Activated T-helper 1 cell treated with anti-CD3 and anti-CD28 coated beads, Interleukin-2, amount 50 U/mL, for 16 hours (primary cell): ENCODE results near the gene ARMC9.
"Not testable (repeated sequence)": the region's sequence is repeated elsewhere in the genome, so short reads cannot be mapped to it uniquely, and the experiment has no call there.

Experiments
- DNase-seq, 2 donors: peaks; one replicate each; pipeline ENCODE4 v3.0.0-alpha.2; 2020; ENCODE audit warnings: low read depth in 1 of 2, low spot score in 1 of 2

The ARMC9 gene

DNA sequence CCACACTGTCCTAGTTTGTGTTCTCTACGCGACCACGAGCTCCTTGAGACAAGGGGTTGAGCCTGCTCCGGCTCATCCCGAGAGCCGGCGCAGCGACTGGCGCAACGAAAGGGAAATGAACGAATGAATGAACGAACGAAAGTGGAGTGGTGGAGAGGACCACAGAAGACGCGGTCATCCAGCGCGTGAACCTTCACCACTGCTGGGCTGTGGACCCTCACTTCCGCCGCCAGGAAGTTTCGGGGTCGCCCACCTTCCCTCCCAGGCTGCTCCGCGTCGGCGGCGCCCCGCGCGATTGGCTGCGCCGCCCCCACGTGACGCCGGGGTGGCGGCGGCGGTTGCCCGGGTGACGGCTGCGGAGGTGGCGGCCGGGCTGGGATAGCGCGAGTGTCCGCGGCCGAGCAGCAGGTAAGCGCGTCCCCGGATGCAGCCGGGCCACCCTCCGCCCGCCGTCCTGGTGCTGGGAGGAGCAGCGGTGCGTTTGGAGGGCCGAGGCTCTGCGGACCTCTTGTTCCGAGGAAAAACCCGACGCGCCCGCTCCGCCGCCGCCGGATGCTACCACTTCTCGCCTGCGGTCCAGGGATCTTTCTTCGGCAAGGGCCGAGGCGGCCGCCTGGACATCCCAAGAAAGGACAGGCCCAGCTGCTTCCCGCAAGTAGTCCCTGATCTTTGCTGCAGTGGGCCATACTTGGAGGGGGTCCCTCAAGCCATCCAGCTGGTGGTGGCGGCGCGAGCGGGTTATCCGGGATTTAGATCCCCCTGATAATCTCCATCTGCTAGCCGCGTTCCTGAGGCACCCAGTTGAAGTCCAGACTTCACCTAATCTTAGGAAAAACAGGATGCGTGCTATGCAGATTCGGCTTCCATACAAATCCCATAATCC, at the start of gene ARMC9:
TSS of gene ARMC9 (plus strand) at position 341 of the 883 bp plus-strand sequence. CDS start 7,608 bp downstream, outside the sequence.
- peak; percentile 37 to 58 for DNase-seq

- DNase-seq, result no peak
Observed at GRCh38 chr2:231152800-231153557, 45.5 kb upstream of the ARMC9 start.

- DNase-seq, result no peak
Observed at GRCh38 chr2:231159306-231159705, 39.1 kb upstream of the ARMC9 start.

- no peak for DNase-seq
Observed at GRCh38 chr2:231160701-231161100, 37.7 kb upstream of the ARMC9 start.

GRCh38 chr2:231161252-231161839, 37.1 kb upstream of the ARMC9 start:
- no peak for DNase-seq

GRCh38 chr2:231161877-231162329, 36.5 kb upstream of the ARMC9 start:
- no peak for DNase-seq

DNA sequence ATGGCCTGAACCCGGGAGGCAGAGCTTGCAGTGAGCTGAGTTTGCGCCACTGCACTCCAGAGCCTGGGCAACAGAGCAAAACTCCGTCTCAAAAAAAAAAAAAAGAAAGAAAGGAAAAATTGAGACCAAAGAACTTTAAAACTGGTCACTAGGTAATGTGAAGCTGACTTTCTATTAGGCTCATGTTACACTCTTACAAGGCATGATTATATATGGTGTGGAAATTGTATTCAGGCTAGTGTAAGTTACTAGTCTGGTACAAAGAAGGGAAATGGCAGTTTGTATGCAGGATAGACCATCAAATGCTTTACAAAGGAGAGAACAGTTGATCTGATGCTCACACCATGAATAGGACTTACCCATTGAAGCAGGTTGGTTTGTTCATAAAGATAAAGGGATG, 35.4 kb upstream of the ARMC9 start:
- DNase-seq, result no peak

GRCh38 chr2:231163414-231164095, 34.9 kb upstream of the ARMC9 start:
- DNase-seq, result no peak

DNA sequence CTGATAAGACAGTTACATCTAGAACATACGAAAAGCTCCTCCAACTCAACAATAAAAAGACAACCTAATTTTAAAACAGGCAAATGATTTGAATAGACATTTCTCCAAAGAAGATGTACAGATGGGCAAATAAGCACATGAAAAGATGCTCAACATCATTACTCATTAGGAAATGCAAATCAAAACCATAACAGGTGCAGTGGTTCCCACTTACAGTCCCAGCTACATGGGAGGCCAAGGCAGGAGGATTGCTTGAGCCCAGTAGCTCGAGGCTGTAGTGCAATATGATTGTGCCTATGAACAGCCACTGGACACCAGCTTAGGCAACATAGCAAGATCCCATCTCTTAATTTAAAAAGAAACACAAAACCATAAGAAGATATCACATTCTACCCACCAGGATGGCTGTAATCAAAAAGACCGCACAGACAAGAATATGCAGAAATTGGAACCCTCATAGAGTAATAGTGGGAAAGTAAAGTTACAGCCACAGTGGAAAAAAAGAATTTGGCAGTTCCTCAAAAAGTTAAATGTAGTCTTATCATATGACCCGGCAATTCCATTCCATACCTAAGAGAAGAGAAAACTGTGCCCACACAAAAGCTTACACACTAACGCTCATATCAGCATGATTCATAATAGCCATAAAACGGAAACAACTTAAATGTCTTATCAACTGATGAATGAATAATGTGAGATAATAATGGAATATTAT, 30.5 kb upstream of the ARMC9 start:
- DNase-seq, result no peak

DNA sequence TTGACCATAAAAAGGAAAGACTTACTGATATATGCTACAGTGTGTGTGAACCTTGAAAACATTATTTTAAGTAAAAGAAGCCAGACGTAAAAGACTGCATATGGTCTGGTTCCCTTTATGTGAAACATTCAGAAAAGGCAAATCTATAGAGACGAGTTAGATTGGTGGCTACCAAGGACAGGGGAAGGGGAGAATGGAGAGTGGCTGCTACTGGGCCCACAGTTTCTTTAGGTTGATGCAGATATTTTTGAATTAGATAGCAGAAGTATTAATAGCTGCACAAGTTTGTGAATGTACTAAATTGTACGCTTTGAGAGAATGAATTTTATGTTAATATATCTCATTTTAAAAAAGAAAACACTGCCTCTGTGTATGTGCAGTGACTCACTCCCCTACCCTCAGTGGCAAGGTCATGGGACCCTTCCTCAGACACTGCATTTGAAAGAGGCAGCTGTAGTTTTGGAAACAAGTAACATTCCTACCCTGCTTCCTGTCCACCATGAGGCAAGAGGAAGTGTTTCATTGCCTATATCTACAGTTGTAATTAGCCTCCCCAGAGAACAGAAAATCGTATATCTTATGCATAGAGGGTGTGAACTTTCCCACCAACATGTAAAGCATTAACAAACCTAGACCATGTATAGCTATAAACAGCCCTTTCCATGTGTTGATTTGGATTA, 29.8 kb upstream of the ARMC9 start:
- DNase-seq, result no peak

GRCh38 chr2:231169488-231169887, 28.9 kb upstream of the ARMC9 start:
- DNase-seq, result no peak

GRCh38 chr2:231170055-231170454, 28.4 kb upstream of the ARMC9 start:
- no peak for DNase-seq

- no peak for DNase-seq
Observed at GRCh38 chr2:231172025-231172424, 26.4 kb upstream of the ARMC9 start.

- DNase-seq, result no peak
Observed at GRCh38 chr2:231174211-231174651, 24.2 kb upstream of the ARMC9 start.

DNA sequence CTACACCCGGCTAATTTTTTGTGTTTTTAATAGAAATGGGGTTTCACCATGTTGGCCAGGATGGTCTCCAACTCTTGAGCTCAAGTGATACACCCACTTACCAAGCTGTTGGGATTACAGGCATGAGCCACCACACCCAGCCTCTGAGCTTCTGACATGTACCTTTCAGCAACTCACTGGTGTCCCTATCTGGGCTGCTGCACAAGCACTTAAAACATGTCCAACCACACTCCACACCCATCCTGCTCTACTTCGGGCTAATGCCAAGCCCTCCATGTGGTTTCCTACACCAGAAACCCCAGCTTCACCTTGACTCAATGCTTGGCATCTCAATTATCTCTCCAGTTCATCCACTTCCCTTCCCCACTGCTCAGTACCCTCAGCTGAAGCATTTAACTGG, 22.4 kb upstream of the ARMC9 start:
- DNase-seq, result no peak

DNA sequence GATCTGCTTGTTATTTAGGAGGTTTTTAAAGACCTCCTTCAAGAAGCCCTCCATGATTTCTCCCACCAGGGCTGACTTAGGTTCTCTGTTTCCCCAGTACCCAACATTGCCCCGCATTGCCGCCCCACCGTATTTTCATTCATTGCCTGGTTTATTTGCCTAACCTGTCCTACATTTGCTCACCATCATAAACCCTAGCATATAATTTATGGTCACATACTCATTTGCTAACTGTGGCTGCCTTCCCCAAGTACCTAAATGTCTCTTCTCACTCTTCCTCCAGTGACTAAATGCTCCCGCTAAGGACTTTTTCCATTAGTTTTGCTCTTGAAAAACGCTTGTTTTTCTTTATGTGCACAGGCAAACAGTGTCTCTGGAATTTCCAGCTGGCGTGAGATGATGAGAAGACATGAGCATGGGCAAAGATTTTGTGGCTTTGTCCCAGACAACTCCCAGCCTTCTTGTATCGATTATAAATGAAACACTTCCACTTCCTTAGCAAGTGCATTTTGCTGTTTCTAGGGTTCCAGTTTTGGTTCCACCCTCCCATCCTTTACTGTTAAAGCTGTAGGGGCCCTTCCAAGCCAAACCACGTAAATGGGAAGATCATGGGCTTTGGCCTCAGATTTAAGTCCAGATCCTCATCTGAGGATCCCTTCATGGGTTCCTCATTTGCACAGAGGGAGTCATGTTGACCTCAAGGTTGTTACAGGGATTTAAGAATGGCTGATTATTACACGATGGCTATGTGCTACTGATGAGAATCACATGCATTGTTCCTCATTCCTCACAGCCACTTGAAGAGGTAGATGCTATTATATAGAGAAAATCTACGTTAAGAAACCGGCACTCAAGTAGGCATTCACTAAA, 21.0 kb upstream of the ARMC9 start:
- DNase-seq, result no peak

DNA sequence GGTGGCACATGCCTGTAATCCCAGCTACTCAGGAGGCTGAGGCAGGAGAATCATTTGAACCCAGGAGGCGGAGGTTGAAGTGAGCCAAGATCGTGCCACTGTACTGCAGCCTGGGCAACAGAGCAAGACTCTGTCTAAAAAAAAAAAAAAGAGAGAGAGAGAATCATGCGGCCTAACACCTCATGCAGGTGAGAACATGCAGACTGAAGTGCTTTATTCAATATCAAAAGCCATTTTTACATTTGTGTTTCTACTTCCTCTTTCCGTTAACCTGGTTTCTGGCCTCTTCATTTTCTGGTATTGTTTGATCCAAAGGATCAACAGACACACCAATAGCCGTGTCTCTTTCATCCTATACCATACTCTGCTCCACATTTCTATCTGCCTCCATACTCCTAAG, 19.6 kb upstream of the ARMC9 start:
- not testable (repeated sequence) for DNase-seq

DNA sequence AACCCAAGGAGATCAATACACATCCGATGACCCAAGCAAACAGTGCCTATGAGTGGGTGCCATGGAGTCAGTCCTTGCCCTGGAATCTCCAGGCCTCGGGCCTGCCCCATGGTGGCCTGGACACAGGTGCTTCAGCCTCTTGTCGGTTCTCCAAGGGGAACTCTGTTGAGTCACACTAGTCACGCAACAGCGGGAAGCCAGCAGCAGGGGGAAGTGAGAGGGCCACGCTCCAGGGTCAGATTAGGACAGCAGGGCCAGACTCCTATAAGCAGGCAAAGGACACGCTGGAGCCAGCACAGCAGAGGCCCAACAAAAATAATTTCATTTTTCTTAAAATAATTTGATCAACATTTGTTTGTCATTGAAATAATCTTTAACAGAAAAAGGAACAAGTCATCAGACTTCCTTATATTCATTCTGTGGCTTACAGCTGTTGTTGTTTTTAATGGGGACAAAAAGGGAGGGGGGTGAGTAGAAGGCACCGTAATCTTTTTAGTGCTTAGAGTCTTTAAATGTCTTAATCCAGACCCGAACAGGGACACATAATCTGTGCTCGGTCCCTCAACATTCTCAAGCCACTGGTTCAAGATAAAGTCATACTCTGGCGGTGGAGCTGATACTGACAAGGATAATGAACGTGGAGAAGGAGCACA, 16.4 kb upstream of the ARMC9 start:
- DNase-seq, result no peak
